ENCODE results near the gene DCHS2.

DCHS2 gene

GRCh38 chr4:154208424-154208823 is 283.2 kb downstream of the DCHS2 start:
- no peaks in the 10 kb centered on the region for H3K27me3 ChIP-seq (ENCODE audit: control insufficient read depth in 3 of 3, insufficient read depth in 3 of 3, low read depth in 1 of 3, low read length in 3 of 3)
- no peak overlapping the region for H3K4ac ChIP-seq (ENCODE audit: low read length)
- H3K14ac ChIP-seq (ENCODE audit: low read length) = no peak overlapping the region
- no peak overlapping the region for H2BK12ac ChIP-seq (ENCODE audit: low read length)
- no peak overlapping the region for H4K91ac ChIP-seq (ENCODE audit: low read depth, low read length, poor library complexity)
- H2AFZ ChIP-seq (ENCODE audit: low read length) = no peak overlapping the region
- H2BK15ac ChIP-seq (ENCODE audit: low read length) = no peak overlapping the region
- no CpG with 5 or more reads among the region's 5 CpGs for WGBS, 2 donors (ENCODE audit: extremely low coverage in 2 of 2, insufficient read length in 2 of 2, insufficient replicate concordance in 1 of 2)
- H3K36me3 ChIP-seq (replicated peaks in 1 of 2; ENCODE audit: control insufficient read depth in 2 of 2, insufficient read depth in 2 of 2, low read length in 2 of 2) = no peaks in the 10 kb centered on the region
- no peak overlapping the region for H2BK5ac ChIP-seq (ENCODE audit: low read length)
- no peak overlapping the region for H4K8ac ChIP-seq (ENCODE audit: low read depth, low read length)
- H3K4me2 ChIP-seq (ENCODE audit: insufficient read depth, low read length, poor library complexity, severe bottlenecking) = no peak overlapping the region
- no peak for DNase-seq (ENCODE audit: low spot score)
- H3K23ac ChIP-seq (ENCODE audit: low read depth, low read length, poor library complexity) = no peak overlapping the region
- no peaks in the 10 kb centered on the region for H3K79me1 ChIP-seq (ENCODE audit: low read depth, low read length)
- no peak overlapping the region for H2AK5ac ChIP-seq (ENCODE audit: low read depth, low read length)
- no peaks in the 10 kb centered on the region for H3K9me3 ChIP-seq (replicated peaks in 1 of 2; ENCODE audit: control insufficient read depth in 2 of 2, insufficient read depth in 1 of 2, low read depth in 1 of 2, low read length in 2 of 2)
- H3K27ac ChIP-seq (replicated peaks; ENCODE audit: low read length) = no peak overlapping the region
- H2BK120ac ChIP-seq (ENCODE audit: low read depth, low read length) = no peak overlapping the region
- H3K4me1 ChIP-seq (ENCODE audit: control insufficient read depth in 2 of 2, insufficient read depth in 1 of 2, low read depth in 1 of 2, low read length in 2 of 2) = no peaks in the 10 kb centered on the region
- no peak overlapping the region for H3K18ac ChIP-seq (ENCODE audit: low read length)
- H3K9ac ChIP-seq (ENCODE audit: low read depth, low read length, poor library complexity) = no peak overlapping the region
- H3K4me3 ChIP-seq (ENCODE audit: low read length in 2 of 2) = no peak overlapping the region

- no peak overlapping the region for H3K4me2 ChIP-seq (ENCODE audit: insufficient read depth, low read length, poor library complexity, severe bottlenecking)
- H3K4me1 ChIP-seq (ENCODE audit: control insufficient read depth in 2 of 2, insufficient read depth in 1 of 2, low read depth in 1 of 2, low read length in 2 of 2) = no peaks in the 10 kb centered on the region
- H3K36me3 ChIP-seq (replicated peaks in 1 of 2; ENCODE audit: control insufficient read depth in 2 of 2, insufficient read depth in 2 of 2, low read length in 2 of 2) = no peaks in the 10 kb centered on the region
- no peak overlapping the region for H4K8ac ChIP-seq (ENCODE audit: low read depth, low read length)
- no peak overlapping the region for H2BK15ac ChIP-seq (ENCODE audit: low read length)
- WGBS, 2 donors (ENCODE audit: extremely low coverage in 2 of 2, insufficient read length in 2 of 2, insufficient replicate concordance in 1 of 2) = no CpG with 5 or more reads among the region's 3 CpGs
- H2AFZ ChIP-seq (ENCODE audit: low read length) = no peak overlapping the region
- no peak overlapping the region for H3K14ac ChIP-seq (ENCODE audit: low read length)
- no peaks in the 10 kb centered on the region for H3K79me1 ChIP-seq (ENCODE audit: low read depth, low read length)
- H3K27ac ChIP-seq (replicated peaks; ENCODE audit: low read length) = no peak overlapping the region
- H2BK12ac ChIP-seq (ENCODE audit: low read length) = no peak overlapping the region
- DNase-seq (ENCODE audit: low spot score) = no peak
- no peak overlapping the region for H3K18ac ChIP-seq (ENCODE audit: low read length)
- no peak overlapping the region for H3K9ac ChIP-seq (ENCODE audit: low read depth, low read length, poor library complexity)
- no peak overlapping the region for H3K4me3 ChIP-seq (ENCODE audit: low read length in 2 of 2)
- no peak overlapping the region for H3K4ac ChIP-seq (ENCODE audit: low read length)
- no peak overlapping the region for H2BK120ac ChIP-seq (ENCODE audit: low read depth, low read length)
- no peaks in the 10 kb centered on the region for H3K27me3 ChIP-seq (ENCODE audit: control insufficient read depth in 3 of 3, insufficient read depth in 3 of 3, low read depth in 1 of 3, low read length in 3 of 3)
- H2AK5ac ChIP-seq (ENCODE audit: low read depth, low read length) = no peak overlapping the region
- no peak overlapping the region for H4K91ac ChIP-seq (ENCODE audit: low read depth, low read length, poor library complexity)
- H3K9me3 ChIP-seq (replicated peaks in 1 of 2; ENCODE audit: control insufficient read depth in 2 of 2, insufficient read depth in 1 of 2, low read depth in 1 of 2, low read length in 2 of 2) = no peaks in the 10 kb centered on the region
- no peak overlapping the region for H3K23ac ChIP-seq (ENCODE audit: low read depth, low read length, poor library complexity)
- H2BK5ac ChIP-seq (ENCODE audit: low read length) = no peak overlapping the region
Measured at GRCh38 chr4:154205471-154205870, 286.1 kb downstream of the DCHS2 start.

GRCh38 chr4:154194649-154195048 is 296.9 kb downstream of the DCHS2 start:
- Histone ChIP-seq H2BK12ac (ENCODE audit: low read length) (no peak overlapping the region), H3K4me2 (ENCODE audit: insufficient read depth, low read length, poor library complexity, severe bottlenecking) (no peak overlapping the region)

GRCh38 chr4:154192585-154192984 is 299.0 kb downstream of the DCHS2 start:
- Histone ChIP-seq H4K91ac (ENCODE audit: low read depth, low read length, poor library complexity) (no peak overlapping the region), H2AFZ (ENCODE audit: low read length) (no peak overlapping the region), H2BK15ac (ENCODE audit: low read length) (no peak overlapping the region), H3K9ac (ENCODE audit: low read depth, low read length, poor library complexity) (no peak overlapping the region), H3K4me2 (ENCODE audit: insufficient read depth, low read length, poor library complexity, severe bottlenecking) (no peak overlapping the region), H3K18ac (ENCODE audit: low read length) (no peak overlapping the region), H2BK12ac (ENCODE audit: low read length) (no peak overlapping the region), H3K14ac (ENCODE audit: low read length) (no peak overlapping the region), H3K23ac (ENCODE audit: low read depth, low read length, poor library complexity) (no peak overlapping the region), H3K27ac (replicated peaks; ENCODE audit: low read length) (no peak overlapping the region), H2AK5ac (ENCODE audit: low read depth, low read length) (no peak overlapping the region), H2BK120ac (ENCODE audit: low read depth, low read length) (no peak overlapping the region), H3K4me3 (ENCODE audit: low read length in 2 of 2) (no peak overlapping the region), H3K79me1 (ENCODE audit: low read depth, low read length) (no peaks in the 10 kb centered on the region), H3K4ac (ENCODE audit: low read length) (no peak overlapping the region), H3K36me3 (replicated peaks in 1 of 2; ENCODE audit: control insufficient read depth in 2 of 2, insufficient read depth in 2 of 2, low read length in 2 of 2) (no peaks in the 10 kb centered on the region), H4K8ac (ENCODE audit: low read depth, low read length) (no peak overlapping the region), H3K9me3 (replicated peaks in 1 of 2; ENCODE audit: control insufficient read depth in 2 of 2, insufficient read depth in 1 of 2, low read depth in 1 of 2, low read length in 2 of 2) (peaks cover 0 to 6% of the 10 kb centered on the region in 2 donors), H3K4me1 (ENCODE audit: control insufficient read depth in 2 of 2, insufficient read depth in 1 of 2, low read depth in 1 of 2, low read length in 2 of 2) (no peaks in the 10 kb centered on the region), H3K27me3 (ENCODE audit: control insufficient read depth in 3 of 3, insufficient read depth in 3 of 3, low read depth in 1 of 3, low read length in 3 of 3) (no peaks in the 10 kb centered on the region), H2BK5ac (ENCODE audit: low read length) (no peak overlapping the region)
- WGBS, 2 donors (ENCODE audit: extremely low coverage in 2 of 2, insufficient read length in 2 of 2, insufficient replicate concordance in 1 of 2) = no CpG with 5 or more reads among the region's 8 CpGs
- DNase-seq (ENCODE audit: low spot score) = no peak

More at GRCh38 chr4:154194649-154195048, 296.9 kb downstream of the DCHS2 start:
- no peaks in the 10 kb centered on the region for H3K4me1 ChIP-seq (ENCODE audit: control insufficient read depth in 2 of 2, insufficient read depth in 1 of 2, low read depth in 1 of 2, low read length in 2 of 2)
- no peak overlapping the region for H3K27ac ChIP-seq (replicated peaks; ENCODE audit: low read length)
- peaks cover 0 to 6% of the 10 kb centered on the region in 2 donors for H3K9me3 ChIP-seq (replicated peaks in 1 of 2; ENCODE audit: control insufficient read depth in 2 of 2, insufficient read depth in 1 of 2, low read depth in 1 of 2, low read length in 2 of 2)
- H3K4ac ChIP-seq (ENCODE audit: low read length) = no peak overlapping the region
- H3K36me3 ChIP-seq (replicated peaks in 1 of 2; ENCODE audit: control insufficient read depth in 2 of 2, insufficient read depth in 2 of 2, low read length in 2 of 2) = no peaks in the 10 kb centered on the region
- H4K8ac ChIP-seq (ENCODE audit: low read depth, low read length) = no peak overlapping the region
- no peak overlapping the region for H4K91ac ChIP-seq (ENCODE audit: low read depth, low read length, poor library complexity)
- no peak overlapping the region for H2AK5ac ChIP-seq (ENCODE audit: low read depth, low read length)
- no peak overlapping the region for H3K14ac ChIP-seq (ENCODE audit: low read length)
- H3K23ac ChIP-seq (ENCODE audit: low read depth, low read length, poor library complexity) = no peak overlapping the region
- H3K79me1 ChIP-seq (ENCODE audit: low read depth, low read length) = no peaks in the 10 kb centered on the region
- no peak overlapping the region for H3K9ac ChIP-seq (ENCODE audit: low read depth, low read length, poor library complexity)
- no peak overlapping the region for H3K4me3 ChIP-seq (ENCODE audit: low read length in 2 of 2)
- H2AFZ ChIP-seq (ENCODE audit: low read length) = no peak overlapping the region
- H2BK120ac ChIP-seq (ENCODE audit: low read depth, low read length) = no peak overlapping the region
- no peak overlapping the region for H3K18ac ChIP-seq (ENCODE audit: low read length)
- H3K27me3 ChIP-seq (ENCODE audit: control insufficient read depth in 3 of 3, insufficient read depth in 3 of 3, low read depth in 1 of 3, low read length in 3 of 3) = no peaks in the 10 kb centered on the region
- no peak overlapping the region for H2BK15ac ChIP-seq (ENCODE audit: low read length)
- no peak for DNase-seq (ENCODE audit: low spot score)
- no peak overlapping the region for H2BK5ac ChIP-seq (ENCODE audit: low read length)

Measured in neuronal stem cell (in vitro differentiated cells).